GM19452 (cell line): ENCODE measurements around the gene MICAL2.

Experiments
- ATAC-seq: cut with Tn5 transposase; IDR thresholded peaks from one replicate; pipeline ENCODE4 v1.9.1; 2021; ENCODE audit not compliant: unreplicated experiment

Gene MICAL2, protein sequence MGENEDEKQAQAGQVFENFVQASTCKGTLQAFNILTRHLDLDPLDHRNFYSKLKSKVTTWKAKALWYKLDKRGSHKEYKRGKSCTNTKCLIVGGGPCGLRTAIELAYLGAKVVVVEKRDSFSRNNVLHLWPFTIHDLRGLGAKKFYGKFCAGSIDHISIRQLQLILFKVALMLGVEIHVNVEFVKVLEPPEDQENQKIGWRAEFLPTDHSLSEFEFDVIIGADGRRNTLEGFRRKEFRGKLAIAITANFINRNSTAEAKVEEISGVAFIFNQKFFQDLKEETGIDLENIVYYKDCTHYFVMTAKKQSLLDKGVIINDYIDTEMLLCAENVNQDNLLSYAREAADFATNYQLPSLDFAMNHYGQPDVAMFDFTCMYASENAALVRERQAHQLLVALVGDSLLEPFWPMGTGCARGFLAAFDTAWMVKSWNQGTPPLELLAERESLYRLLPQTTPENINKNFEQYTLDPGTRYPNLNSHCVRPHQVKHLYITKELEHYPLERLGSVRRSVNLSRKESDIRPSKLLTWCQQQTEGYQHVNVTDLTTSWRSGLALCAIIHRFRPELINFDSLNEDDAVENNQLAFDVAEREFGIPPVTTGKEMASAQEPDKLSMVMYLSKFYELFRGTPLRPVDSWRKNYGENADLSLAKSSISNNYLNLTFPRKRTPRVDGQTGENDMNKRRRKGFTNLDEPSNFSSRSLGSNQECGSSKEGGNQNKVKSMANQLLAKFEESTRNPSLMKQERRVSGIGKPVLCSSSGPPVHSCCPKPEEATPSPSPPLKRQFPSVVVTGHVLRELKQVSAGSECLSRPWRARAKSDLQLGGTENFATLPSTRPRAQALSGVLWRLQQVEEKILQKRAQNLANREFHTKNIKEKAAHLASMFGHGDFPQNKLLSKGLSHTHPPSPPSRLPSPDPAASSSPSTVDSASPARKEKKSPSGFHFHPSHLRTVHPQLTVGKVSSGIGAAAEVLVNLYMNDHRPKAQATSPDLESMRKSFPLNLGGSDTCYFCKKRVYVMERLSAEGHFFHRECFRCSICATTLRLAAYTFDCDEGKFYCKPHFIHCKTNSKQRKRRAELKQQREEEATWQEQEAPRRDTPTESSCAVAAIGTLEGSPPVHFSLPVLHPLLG

GRCh38 chr11:12110201-12110713 is at the start of gene MICAL2:
Gene MICAL2, plus strand, starts transcription at chr11:12110590. Its CDS starts 51,566 bp downstream, at chr11:12162156.
- peak; percentile 97 for ATAC-seq

GRCh38 chr11:12061851-12062560 is 48.4 kb upstream of the MICAL2 start:
- ATAC-seq = no peak

- ATAC-seq = no peak
Measured at GRCh38 chr11:12063251-12063650, 47.1 kb upstream of the MICAL2 start.

GRCh38 chr11:12064136-12064953 is 46.0 kb upstream of the MICAL2 start:
- no peak for ATAC-seq

GRCh38 chr11:12064954-12065280 is 45.5 kb upstream of the MICAL2 start:
- no peak for ATAC-seq

DNA sequence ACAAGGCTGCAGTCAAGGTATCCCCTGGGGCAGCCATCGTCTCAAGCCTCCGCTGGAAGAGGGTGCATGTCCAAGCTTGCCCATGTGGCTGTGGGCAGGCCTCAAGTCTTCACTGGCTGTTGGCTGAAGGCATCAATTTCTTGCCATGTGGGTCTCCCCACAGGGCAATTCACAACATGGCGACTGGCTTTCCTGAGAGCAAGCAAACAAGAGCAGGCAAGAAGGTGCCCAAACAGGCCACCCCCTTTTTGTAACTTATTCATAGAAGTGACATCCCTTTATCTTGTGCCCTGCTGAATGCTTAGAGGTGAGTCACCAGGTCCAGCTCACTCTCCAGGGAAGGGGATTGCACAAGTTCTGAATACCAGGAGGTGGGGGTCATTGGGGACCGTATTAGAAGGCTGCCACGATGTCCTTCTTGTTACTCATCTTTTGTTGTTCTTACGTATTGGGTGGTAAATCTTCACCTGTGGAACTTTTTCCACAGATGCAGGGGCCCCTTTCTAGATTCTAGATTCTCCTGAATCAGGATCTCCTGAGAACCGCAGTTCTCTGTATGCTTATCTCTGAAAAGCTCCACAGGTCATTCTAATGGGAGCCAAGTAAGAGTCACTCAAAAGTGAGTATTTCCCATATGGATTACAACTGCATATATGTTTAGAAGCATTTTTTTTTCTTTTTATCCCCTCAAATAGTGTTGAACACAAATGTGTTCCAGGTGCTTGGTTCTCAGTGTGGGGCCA is 44.2 kb upstream of the MICAL2 start:
- ATAC-seq = no peak

- no peak for ATAC-seq
Measured at GRCh38 chr11:12066799-12067508, 43.4 kb upstream of the MICAL2 start.

DNA sequence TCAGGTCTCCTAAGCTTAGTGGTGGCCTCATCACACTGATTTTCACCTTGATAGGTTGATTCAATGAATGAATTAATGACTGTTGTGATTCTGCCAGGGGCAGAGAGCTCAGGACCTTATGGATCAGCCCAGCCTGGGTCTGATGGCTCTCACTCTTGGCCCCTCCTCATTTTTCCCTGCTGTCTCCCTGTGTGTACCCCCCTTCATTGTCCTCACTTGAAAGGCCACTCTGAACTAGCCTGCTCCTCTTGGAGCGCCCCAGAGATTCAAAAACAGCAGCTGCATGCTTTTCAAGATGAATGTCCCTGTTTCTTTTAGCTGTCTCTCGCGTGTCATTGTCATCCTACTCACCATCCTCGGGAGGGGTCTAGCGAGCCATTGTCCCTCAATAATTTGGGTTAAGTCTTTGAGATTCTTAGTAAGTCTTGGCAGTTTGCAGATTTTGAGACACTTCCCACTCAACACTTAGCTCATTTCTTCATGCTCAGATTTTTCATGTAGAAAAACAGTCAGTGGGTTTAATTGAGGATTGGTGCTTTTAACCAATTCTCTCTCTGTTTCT is 42.5 kb upstream of the MICAL2 start:
- no peak for ATAC-seq

DNA sequence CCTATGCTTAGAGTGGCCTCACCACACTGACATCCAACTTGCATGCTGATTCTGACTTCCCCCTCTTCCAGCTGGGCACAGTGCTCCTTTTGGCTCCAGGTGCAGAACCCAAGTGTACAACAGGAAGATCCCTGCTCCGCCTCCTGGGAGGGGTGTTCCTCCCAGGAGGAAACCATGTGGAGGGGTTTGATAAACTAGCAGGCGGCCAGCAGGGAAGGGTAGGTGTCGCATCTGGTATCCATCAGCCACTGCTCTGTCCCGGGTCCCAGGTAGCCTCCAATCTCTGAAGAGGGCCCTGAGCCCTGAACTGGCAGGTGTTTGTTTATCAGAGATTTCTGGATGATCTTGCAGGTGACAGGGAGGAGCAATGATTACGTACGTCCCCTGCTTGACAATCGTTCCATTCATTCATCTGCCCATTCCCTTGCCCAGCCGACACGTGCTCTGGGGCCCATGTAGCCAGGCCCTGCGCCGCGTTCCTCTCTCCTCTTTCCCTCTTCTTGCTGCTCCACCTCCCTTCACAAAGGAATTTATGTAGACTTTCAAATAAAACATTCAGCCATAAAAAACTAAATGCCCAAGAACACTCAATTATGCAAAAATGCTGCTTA is 41.2 kb upstream of the MICAL2 start:
- no peak for ATAC-seq

DNA sequence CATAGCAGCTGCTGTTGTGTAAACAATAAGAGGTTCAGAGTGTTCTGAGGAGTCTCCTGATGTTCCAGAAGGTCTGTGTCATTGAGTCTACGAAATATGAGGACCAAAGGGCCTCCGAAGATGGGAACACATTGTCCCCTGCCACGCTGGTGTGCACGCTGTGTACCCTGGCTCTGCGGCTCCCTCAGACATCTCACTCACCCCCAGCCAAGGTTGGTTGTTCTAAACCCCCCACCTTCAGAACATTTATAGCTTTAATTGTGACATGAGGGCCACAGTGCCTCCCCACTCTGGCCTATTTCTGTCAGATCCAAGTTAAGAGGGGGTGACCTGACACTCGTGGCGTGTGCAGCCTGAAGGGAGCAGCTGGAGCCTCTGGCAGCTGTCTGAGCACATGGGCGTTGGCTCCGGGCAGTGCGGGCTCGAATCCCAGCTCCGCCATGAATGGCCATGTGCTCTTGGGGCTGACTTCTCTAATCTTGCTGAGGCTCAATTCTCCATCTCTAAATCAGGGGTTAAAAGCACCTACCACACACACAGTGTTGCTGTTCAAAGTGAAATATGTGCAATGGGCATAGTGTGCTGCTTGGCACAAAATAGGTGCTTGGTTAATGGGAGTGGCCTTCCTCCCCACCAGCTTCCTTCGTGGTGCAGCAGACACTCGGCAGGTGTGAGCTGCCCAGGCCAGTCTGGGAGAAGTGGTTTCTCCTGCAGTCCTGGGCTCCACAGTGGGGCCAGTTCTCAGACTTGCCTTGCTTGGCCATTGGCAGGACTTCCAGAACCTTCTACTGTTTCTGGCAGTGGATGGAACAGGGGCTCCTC is 39.7 kb upstream of the MICAL2 start:
- ATAC-seq = no peak

GRCh38 chr11:12071574-12071973 is 38.8 kb upstream of the MICAL2 start:
- ATAC-seq = no peak

- no peak for ATAC-seq
Measured at GRCh38 chr11:12073436-12073835, 37.0 kb upstream of the MICAL2 start.

DNA sequence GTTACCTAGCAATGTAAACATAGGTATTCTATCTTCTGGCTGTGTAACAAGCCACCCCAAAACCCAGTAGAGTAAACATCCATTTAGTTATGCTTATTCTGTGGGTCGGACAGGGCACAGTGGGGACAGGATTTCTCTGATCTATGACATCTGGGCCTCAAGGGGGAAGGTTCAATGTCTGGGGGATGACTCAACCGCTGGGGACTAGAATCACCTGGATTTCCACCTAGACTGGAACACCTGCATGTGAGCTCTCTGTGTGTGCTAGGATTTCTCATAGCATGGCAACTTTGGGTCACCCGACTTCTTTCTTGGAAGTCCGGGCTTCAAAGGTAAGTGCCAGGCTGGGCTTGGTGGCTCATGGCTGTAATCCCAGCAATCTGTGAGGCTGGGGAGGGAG is 36.5 kb upstream of the MICAL2 start:
- no peak for ATAC-seq

GRCh38 chr11:12074529-12075195 is 35.7 kb upstream of the MICAL2 start:
- no peak for ATAC-seq

- no peak for ATAC-seq
Measured at GRCh38 chr11:12075291-12075690, 35.1 kb upstream of the MICAL2 start.
